Forelimb muscle (tissue), 1 donor: ENCODE measurements around the gene DUSP14. TPM values are rescaled to one million over a fixed set of nuclear protein-coding genes. Genes with fewer than 3 reads are reported as not detected.

Experiments
- DNase-seq: peaks from one replicate; pipeline ENCODE4 v3.0.0-alpha.2; 2013; ENCODE audit warnings: low read depth
- polyA plus RNA-seq: library from polyadenylated mRNA; unstranded; fragments of 120-200 nt; gene quantifications from one replicate; pipeline ENCODE4 v1.2.1, GENCODE V29; 2013; ENCODE audit not compliant: insufficient read length

The DUSP14 gene
- polyA plus RNA-seq, 1 donor: 10.8 TPM

- DNase-seq: no peak
Observed at GRCh38 chr17:37558299-37558698, 68.6 kb downstream of the DUSP14 start.

GRCh38 chr17:37562016-37562745, 72.5 kb downstream of the DUSP14 start:
- DNase-seq: no peak

Other genes starting within 250 kb of the DUSP14 start
- not detected for gene C17orf78, start 113.9 kb upstream of the DUSP14 start, polyA plus RNA-seq
- 23.8 TPM for gene ACACA, start 83.1 kb upstream of the DUSP14 start, polyA plus RNA-seq
- 23.2 TPM for gene TADA2A, start 83.0 kb upstream of the DUSP14 start, polyA plus RNA-seq
- 27.8 TPM for gene SYNRG, start 119.5 kb downstream of the DUSP14 start, polyA plus RNA-seq
- gene DDX52, start 153.6 kb downstream of the DUSP14 start, polyA plus RNA-seq: 16.9 TPM